Coronary artery (tissue), 2 donors: ENCODE measurements around the gene REEP3.
"Not testable (repeated sequence)": the region's sequence is repeated elsewhere in the genome, so short reads cannot be mapped to it uniquely, and the experiment has no call there.

Experiments used
- DNase-seq: peaks from one replicate; pipeline ENCODE4 v3.0.0-alpha.2; 2017; ENCODE audit warnings: low spot score
- H3K27ac ChIP-seq, 2 donors: fragments of 200-600 bp; sonication (generic); one replicate each; pipeline ENCODE4 v1.5.1; 2016 to 2019
- H3K4me3 ChIP-seq: fragments of 200-600 bp; sonication (generic); 2 replicates; pipeline ENCODE4 v1.5.1; 2016; ENCODE audit warnings: mild to moderate bottlenecking, moderate library complexity
- TF ChIP-seq, protein P1 (sequence below): fragments of 200-600 bp; sonication (generic); IDR thresholded peaks from one replicate; pipeline ENCODE4 v1.5.1; 2019; ENCODE audit warnings: antibody characterized with exemption

The REEP3 gene

DNA sequence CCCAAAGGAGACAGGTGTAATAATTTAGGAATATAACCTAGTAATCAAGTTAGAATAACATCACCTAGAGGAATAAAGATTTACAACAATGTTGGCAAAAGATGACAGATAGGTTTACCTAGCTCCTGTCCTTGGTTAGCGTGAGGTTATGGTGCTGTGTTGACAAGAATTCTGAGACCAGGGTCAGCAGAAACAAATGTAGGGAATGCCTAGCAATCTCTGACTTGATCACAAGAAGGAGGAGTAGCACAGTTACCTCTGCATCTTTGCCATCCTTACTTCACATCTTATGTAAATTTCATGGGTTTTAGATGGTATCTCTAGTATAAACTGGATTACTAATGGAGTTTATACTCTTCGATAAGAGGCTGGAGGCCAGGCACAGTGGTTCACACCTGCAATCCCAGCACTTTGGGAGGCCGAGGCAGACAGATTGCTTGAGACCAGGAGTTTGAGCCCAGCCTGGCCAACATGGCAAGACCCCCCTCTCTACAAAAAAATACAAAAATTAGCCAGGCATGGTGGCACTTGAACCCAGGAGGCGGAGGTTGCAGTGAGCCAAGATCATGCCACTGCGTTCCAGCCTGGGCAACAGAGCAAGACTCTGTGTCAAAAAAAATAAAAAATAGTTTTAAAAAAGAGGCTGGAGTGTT is 37.1 kb downstream of the REEP3 start:
- TF ChIP-seq, protein P1, sequence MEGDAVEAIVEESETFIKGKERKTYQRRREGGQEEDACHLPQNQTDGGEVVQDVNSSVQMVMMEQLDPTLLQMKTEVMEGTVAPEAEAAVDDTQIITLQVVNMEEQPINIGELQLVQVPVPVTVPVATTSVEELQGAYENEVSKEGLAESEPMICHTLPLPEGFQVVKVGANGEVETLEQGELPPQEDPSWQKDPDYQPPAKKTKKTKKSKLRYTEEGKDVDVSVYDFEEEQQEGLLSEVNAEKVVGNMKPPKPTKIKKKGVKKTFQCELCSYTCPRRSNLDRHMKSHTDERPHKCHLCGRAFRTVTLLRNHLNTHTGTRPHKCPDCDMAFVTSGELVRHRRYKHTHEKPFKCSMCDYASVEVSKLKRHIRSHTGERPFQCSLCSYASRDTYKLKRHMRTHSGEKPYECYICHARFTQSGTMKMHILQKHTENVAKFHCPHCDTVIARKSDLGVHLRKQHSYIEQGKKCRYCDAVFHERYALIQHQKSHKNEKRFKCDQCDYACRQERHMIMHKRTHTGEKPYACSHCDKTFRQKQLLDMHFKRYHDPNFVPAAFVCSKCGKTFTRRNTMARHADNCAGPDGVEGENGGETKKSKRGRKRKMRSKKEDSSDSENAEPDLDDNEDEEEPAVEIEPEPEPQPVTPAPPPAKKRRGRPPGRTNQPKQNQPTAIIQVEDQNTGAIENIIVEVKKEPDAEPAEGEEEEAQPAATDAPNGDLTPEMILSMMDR: no peak

DNA sequence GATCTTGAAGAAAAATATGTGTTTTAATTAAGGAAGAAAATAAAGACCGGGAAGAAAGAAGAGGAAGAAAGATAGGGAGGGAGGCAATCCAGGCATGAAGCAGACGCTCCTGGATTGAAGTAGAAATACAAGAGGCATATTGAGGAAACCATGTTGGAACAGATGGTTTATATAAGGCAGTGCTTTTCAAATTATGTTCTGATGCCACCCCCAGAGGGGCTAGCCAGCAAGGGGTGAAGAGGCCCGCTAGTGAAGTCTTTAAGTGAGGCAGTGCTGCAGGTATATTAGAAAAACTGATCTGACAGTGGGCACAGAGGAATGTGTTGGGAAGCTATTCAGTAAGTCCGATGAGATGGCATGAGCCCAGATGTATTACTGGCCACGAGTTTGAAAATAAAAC is 40.1 kb downstream of the REEP3 start:
- no peak for DNase-seq
- Histone ChIP-seq H3K4me3 (no peak overlapping the region), H3K27ac (no peak overlapping the region)
- TF ChIP-seq, protein P1: no peak

More for the DNA sequence above, 37.1 kb downstream of the REEP3 start:
- H3K4me3 ChIP-seq: no peak overlapping the region
- H3K27ac ChIP-seq: no peak overlapping the region
- DNase-seq: no peak

- Histone ChIP-seq H3K4me3 (no peak overlapping the region), H3K27ac (no peak overlapping the region)
- no peak for DNase-seq
- TF ChIP-seq, protein P1: no peak
Observed at GRCh38 chr10:63562391-63562790, 41.2 kb downstream of the REEP3 start.

DNA sequence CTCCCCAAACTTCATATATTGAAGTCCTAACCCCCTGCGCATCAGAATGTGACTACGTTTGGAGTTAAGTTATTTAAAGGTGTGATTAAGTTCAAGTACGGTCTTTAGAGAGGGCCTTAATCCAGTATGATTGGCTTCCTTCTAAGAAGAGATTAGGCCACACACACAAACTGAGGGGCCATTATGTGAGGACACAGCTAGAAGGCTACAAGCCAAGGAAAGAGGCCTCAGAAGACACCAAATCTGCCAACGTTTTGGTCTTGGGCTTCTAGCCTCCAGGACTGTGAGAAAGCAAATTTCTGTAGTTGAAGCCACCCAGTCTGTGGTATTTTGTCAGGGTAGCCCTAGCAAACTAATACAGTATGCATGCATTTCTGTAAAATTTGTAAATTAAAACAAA is 41.7 kb downstream of the REEP3 start:
- Histone ChIP-seq H3K27ac (no peak overlapping the region), H3K4me3 (no peak overlapping the region)
- DNase-seq: no peak
- TF ChIP-seq, protein P1: no peak

- DNase-seq: no peak
- no peak overlapping the region for H3K27ac ChIP-seq
- H3K4me3 ChIP-seq: no peak overlapping the region
- TF ChIP-seq, protein P1: no peak
Observed at GRCh38 chr10:63563623-63564022, 42.4 kb downstream of the REEP3 start.

GRCh38 chr10:63564731-63565130 is 43.5 kb downstream of the REEP3 start:
- H3K27ac ChIP-seq, H3K4me3 ChIP-seq, DNase-seq: not testable (repeated sequence)

- no peak for DNase-seq
- H3K27ac ChIP-seq: peak overlapping the region; percentile 60 to 68
- TF ChIP-seq, protein P1: no peak
- H3K4me3 ChIP-seq: no peak overlapping the region
Observed at GRCh38 chr10:63573068-63573697, 52.0 kb downstream of the REEP3 start.
